Fibroblast of villous mesenchyme (primary cell): Measurements from ENCODE around the gene QSOX2. TPM values are rescaled to one million over a fixed set of nuclear protein-coding genes. Genes with fewer than 3 reads are reported as not detected.

ENCODE experiments used
- DNase-seq: peaks from one replicate; pipeline ENCODE4 v3.0.0-alpha.2; 2010; ENCODE audit warnings: low read depth
- H3K4me3 ChIP-seq: 2 replicates; pipeline ENCODE4 v1.5.1; 2011; ENCODE audit warnings: low read depth, mild to moderate bottlenecking, low read length
- total RNA-seq: library from RNA; depleted of rRNA; stranded (reverse); fragments of >200 nt; gene quantifications from 2 replicates; pipeline ENCODE4 v1.2.3, GENCODE V29; 2012
- TF ChIP-seq, protein P1 (sequence below): IDR thresholded peaks from 2 replicates; pipeline ENCODE4 v1.5.1; 2012; ENCODE audit warnings: low read depth, mild to moderate bottlenecking, low read length; ENCODE audit not compliant: insufficient read depth

Gene QSOX2
- total RNA-seq, 1 donor, result 15.1 TPM

DNA sequence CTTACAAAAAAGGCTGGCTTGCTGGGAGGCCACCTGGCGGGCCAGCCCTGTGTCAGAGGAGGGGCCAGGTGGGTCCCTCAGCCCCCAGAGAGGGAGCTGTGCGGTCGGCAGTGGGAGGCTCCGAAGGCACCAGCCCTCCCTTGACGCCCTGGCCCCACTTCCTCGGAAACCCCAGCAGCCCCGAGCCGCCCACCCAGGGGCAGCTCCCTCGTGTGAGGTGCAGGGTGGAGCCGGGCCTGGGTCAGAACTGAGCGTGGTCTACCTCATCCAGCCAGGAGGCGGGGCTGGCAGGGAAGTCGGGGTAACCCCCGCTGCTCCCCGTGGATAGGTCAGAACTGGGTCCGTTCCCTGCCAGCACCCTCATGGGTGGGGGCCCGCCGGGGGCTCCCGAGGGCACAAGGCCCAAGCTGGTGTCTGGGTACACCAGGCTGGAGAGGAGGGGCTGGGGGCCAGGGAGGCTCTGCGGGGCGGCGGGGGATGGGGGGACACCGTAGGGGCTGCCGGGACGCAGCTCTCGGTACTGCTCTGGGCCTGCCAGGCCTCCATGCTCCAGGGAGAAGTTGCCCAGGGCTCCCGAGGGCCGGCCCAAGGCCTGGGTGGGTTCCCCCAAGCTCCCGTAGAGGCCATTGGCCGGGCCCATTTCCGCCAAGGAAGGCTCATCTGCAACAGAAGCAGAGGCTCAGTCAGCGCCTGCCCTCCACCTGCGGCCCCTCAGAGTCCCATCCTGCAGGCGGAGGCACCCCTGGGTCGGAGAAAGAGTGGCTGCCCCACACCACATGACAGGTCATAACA, 48.3 kb downstream of the QSOX2 start:
- no peak for DNase-seq
- no peak overlapping the region for H3K4me3 ChIP-seq
- TF ChIP-seq, protein P1, sequence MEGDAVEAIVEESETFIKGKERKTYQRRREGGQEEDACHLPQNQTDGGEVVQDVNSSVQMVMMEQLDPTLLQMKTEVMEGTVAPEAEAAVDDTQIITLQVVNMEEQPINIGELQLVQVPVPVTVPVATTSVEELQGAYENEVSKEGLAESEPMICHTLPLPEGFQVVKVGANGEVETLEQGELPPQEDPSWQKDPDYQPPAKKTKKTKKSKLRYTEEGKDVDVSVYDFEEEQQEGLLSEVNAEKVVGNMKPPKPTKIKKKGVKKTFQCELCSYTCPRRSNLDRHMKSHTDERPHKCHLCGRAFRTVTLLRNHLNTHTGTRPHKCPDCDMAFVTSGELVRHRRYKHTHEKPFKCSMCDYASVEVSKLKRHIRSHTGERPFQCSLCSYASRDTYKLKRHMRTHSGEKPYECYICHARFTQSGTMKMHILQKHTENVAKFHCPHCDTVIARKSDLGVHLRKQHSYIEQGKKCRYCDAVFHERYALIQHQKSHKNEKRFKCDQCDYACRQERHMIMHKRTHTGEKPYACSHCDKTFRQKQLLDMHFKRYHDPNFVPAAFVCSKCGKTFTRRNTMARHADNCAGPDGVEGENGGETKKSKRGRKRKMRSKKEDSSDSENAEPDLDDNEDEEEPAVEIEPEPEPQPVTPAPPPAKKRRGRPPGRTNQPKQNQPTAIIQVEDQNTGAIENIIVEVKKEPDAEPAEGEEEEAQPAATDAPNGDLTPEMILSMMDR, result no peak

DNA sequence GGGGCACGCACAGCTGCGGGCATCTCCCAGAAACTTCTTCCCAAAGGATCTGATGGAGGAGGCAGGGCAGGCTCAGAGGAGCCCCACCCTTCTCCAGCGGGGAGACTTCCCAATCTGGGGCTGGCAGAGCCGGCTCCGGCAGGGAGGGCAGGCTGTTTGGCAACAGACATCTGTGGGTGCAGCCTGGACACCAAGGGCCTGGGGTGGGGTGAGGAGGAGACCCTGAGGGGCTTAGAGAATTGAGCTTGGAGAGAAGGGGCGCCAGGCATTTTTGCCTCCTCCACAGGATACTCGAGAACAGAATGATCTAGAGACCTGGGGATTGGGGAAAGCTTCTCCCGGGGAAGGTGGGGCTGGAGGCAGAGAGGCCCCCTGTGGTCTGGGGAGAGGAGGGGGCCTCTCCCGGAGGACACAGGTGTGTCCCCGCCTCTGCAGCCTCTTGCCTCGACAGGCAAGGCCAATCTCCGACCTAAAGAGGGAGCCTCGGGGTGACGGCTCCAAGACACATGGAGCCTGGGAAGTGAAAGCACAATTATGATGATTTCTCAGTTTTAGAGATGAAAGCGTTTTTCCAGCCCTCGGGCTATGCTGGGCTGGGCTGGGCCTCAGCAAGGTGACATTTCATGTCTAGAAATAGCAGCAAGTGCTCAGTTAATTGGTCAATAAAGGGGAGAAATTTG, 49.1 kb downstream of the QSOX2 start:
- TF ChIP-seq, protein P1, result no peak
- DNase-seq, result no peak
- no peak overlapping the region for H3K4me3 ChIP-seq

DNA sequence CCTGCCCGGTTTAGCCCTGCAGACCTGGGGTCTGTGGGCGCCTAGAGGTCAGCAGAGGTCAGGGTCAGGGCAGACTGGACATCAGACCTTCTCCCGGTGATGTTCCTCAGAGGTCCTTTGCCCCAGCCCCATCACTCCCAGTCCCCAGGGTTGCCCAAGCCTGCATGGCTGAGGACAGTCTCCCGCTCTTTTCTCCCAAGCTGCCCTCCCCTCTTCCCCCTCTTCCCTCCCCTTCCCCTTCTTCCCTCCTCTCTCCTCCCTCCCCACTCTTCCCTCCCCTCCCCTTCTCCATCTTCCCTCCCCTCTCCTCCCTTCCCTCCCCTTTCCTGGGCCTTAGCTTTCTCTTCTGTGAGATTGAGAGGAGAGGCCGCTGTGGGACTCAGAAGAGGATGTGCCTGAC, 51.1 kb downstream of the QSOX2 start:
- DNase-seq, result no peak
- H3K4me3 ChIP-seq, result no peak overlapping the region
- TF ChIP-seq, protein P1, result no peak

DNA sequence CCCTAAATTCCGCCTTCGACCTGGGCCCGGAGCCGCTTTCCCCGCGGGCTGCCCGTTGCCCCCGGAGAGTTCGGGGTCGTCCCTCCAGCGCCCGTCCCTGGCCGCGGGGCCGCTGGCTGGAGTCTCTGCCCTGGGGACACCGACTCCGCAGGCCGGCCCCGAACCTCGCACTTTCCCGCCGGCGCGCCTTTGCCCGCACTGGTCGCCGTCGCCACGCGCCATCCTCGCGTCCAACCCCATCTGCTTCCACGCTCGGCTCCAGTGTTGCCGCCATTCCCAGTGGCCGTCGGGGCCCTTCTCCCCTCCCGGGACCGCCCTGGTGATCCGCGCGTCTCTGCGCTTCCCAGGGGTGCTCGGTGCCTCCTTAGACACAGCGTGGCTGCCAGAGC, 51.7 kb downstream of the QSOX2 start:
- no peak overlapping the region for H3K4me3 ChIP-seq
- TF ChIP-seq, protein P1, result no peak

DNA sequence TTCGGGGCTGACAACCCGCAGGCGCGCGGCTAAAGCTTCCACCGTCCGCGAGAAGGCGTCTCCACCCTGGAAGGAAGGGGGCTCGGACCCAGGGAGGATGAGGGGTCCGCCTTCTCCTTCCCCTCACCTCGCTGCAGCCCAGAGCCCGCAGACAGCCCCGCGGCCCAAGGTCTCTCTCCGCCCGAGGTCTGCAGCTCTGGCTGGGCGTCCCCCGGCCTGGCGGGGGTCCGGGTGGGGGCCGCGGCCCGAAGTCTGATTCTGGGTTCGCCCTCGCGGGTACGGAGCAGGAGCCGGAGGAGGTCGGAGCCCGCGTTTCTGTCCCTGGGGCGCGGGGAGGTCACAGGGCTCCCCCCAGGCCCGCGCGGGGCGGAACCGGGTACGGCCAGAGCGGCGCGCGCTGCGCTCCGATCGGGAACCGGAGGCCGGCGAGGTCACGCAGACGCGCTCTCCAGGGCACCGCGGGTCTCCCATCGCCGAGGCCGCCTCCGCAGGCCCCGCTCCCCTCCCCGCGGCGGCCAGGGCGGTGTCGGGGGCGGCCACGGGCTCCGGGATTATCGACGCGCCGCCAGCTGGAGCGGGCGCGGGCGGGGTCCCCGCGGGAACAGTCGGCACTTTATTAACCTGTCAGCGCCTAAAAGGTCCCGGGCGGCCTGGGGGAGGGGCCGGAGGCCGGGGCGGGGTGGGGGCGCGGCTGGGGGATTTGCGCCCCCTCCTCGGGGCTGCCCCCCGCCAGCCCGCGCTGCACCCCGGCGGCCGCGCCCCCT, 52.3 kb downstream of the QSOX2 start:
- TF ChIP-seq, protein P1, result no peak
- H3K4me3 ChIP-seq, result no peak overlapping the region
- DNase-seq, result no peak

More for the DNA sequence above, 51.7 kb downstream of the QSOX2 start:
- DNase-seq, result no peak

DNA sequence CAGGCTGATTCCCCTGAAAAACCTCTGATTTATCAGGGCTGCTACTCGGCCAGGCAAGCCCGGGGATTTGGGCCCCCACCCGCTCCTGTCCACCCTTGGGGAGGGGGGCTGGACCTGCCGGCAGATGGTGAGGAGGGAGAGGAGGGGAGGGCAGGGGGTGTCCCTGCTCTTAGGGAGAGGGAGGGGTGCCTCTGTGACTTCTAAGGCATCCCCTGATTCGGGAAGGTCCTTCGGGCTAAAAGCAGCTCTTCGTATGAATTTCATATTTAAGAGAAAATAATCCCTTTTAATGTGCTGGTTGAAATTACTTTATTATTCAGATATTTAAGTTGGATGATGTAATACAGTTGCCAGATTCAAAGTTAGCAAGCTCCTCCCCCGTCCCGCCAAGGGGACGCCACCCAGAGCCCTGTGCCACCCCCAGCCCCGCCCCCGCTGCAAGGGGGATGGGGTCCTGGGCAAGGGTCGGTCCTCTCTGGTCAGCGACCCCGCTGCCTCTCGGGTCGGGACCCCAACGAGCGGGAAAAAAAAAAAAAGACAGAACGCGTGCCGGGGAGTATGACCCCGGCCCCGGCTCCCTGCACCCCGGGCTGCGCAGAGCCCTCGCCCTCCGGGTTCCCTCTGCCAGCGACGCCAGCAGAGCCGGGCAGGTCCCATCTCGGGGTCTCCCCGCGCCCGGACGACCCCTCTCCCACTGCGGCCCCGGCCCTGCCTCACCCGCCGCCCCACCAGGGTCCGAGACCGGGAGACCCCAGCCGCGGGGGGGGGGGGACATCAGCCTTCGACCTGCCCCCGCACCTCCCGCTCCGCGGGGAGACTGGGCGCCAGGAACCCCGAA, 53.1 kb downstream of the QSOX2 start:
- no peak for DNase-seq
- TF ChIP-seq, protein P1, result no peak
- H3K4me3 ChIP-seq, result no peak overlapping the region
